K562 (cell line): Measurements from ENCODE around the gene TUBB6. TPM values are rescaled to one million over a fixed set of nuclear protein-coding genes. Genes with fewer than 3 reads are reported as not detected.

ENCODE experiments used
- ATAC-seq: fragments of 200-7000 bp; cut with Tn5 transposase; 3 replicates; pipeline ENCODE4 v1.9.1; 2020; ENCODE audit warnings: moderate library complexity
- BruUV-seq: library from RNA; stranded (reverse); fragments of 400-500 nt; replicated peaks from 2 replicates; lab custom pipeline; 2021; lab: Mats Ljungman, UMichigan
- CTCF ChIA-PET: fragments of 300-600 bp; formaldehyde crosslinking; extraction: SDS; loops from one replicate; lab custom pipeline; 2021; ENCODE audit warnings: low intra/inter-chr PET ratio; lab: Yijun Ruan, JAX
- POLR2A ChIA-PET: fragments of 300-600, 350-650 bp; sonication (Branson Sonifier 250); formaldehyde crosslinking; extraction: SDS; loops from one replicate; lab custom pipeline; 2021; ENCODE audit warnings: antibody characterized with exemption, inconsistent platforms; lab: Yijun Ruan, JAX
- DNase-seq, 4 experiments: peaks; one replicate each; pipeline versions ENCODE4 v3.0.0 to v3.0.0-alpha.2; 2011 to 2018; ENCODE audit warnings: low spot score in 3 of 4, mixed read lengths in 3 of 4; ENCODE audit errors: extremely low read depth in 1 of 4
- FAIRE-seq: peaks from 2 replicates; lab custom pipeline; 2011; peaks lifted over from hg19 to GRCh38; lab: Jason Lieb, UNC
- H2AFZ ChIP-seq: 2 replicates; pipeline ENCODE4 v1.6.0; 2011; ENCODE audit warnings: low read depth, low read length, control low read depth, inconsistent platforms
- H3K27ac ChIP-seq: fragments of 200-600 bp; 3 replicates; pipeline ENCODE4 v1.8.0; 2011; ENCODE audit warnings: low read depth, mild to moderate bottlenecking, control low read depth, inconsistent platforms, low read length, moderate library complexity, mixed read lengths; ENCODE audit errors: extremely low read depth
- H3K27me3 ChIP-seq, 2 experiments: fragments of 300-600 bp in 1 of 2; 2 replicates in 1 of 2; 3 replicates in 1 of 2; pipeline versions ENCODE4 v1.6.0 to v1.8.0; 2011; ENCODE audit warnings: inconsistent platforms in 2 of 2, low read length in 2 of 2, mild to moderate bottlenecking in 1 of 2, mixed read lengths in 1 of 2, moderate library complexity in 1 of 2; ENCODE audit not compliant: control insufficient read depth in 2 of 2, insufficient read depth in 2 of 2
- H3K36me3 ChIP-seq: fragments of 300-600 bp; 3 replicates; pipeline ENCODE4 v1.8.0; 2011; ENCODE audit warnings: mild to moderate bottlenecking, low read length, inconsistent platforms; ENCODE audit not compliant: control insufficient read depth, insufficient read depth
- H3K4me1 ChIP-seq, 2 experiments: fragments of 200-600 bp in 1 of 2; replicated peaks in 1 of 2; 2 replicates in 1 of 2; 3 replicates in 1 of 2; pipeline versions ENCODE4 v1.5.1 to v1.8.0; 2011; ENCODE audit warnings: inconsistent platforms in 2 of 2, low read length in 2 of 2, mild to moderate bottlenecking in 1 of 2, mixed read lengths in 1 of 2, moderate library complexity in 1 of 2; ENCODE audit not compliant: control insufficient read depth in 2 of 2, insufficient read depth in 2 of 2
- H3K4me2 ChIP-seq: 2 replicates; pipeline ENCODE4 v1.6.1; 2011; ENCODE audit warnings: low read length, control low read depth, inconsistent platforms, mixed read lengths; ENCODE audit not compliant: insufficient read depth
- H3K4me3 ChIP-seq: fragments of 200-600 bp; sonication (generic), shearing (Covaris generic); 2 replicates; pipeline ENCODE4 v1.5.1; 2016; ENCODE audit warnings: control low read depth, inconsistent platforms
- H3K79me2 ChIP-seq: fragments of 200-600 bp; 3 replicates; pipeline ENCODE4 v1.8.0; 2011; ENCODE audit warnings: low read length, inconsistent platforms; ENCODE audit not compliant: control insufficient read depth, insufficient read depth
- H3K9ac ChIP-seq, 2 experiments: 2 replicates each; pipeline versions ENCODE4 v1.6.0 to v1.6.1; 2011; ENCODE audit warnings: low read depth in 2 of 2, low read length in 2 of 2, control low read depth in 1 of 2, inconsistent platforms in 1 of 2, mild to moderate bottlenecking in 1 of 2, mixed read lengths in 1 of 2; ENCODE audit not compliant: insufficient read depth in 1 of 2
- H3K9me1 ChIP-seq: one replicate; pipeline ENCODE4 v1.6.0; 2011; ENCODE audit warnings: inconsistent platforms, mild to moderate bottlenecking, low read length, moderate library complexity; ENCODE audit not compliant: control insufficient read depth, insufficient read depth
- H3K9me3 ChIP-seq: replicated peaks from 2 replicates; pipeline ENCODE4 v1.5.1; 2011; ENCODE audit warnings: low read depth, low read length, inconsistent platforms; ENCODE audit not compliant: control insufficient read depth, insufficient read depth
- H4K20me1 ChIP-seq: replicated peaks from 2 replicates; pipeline ENCODE4 v1.6.1; 2011; ENCODE audit warnings: low read length, inconsistent platforms, mixed read lengths; ENCODE audit not compliant: control insufficient read depth, insufficient read depth
- ADNP ChIP-seq: fragments of 200-800 bp; sonication (Bioruptor generic); IDR thresholded peaks from 2 replicates; pipeline ENCODE4 v1.6.1; 2016; ENCODE audit warnings: missing genetic modification characterization, missing compliant biosample characterization
- ATF3 ChIP-seq, 2 experiments: fragments of 450-650 bp in 1 of 2; sonication (generic) in 1 of 2; formaldehyde crosslinking in 1 of 2; IDR thresholded peaks in 1 of 2; conservative IDR thresholded peaks in 1 of 2; 2 replicates each; pipeline versions ENCODE4 v1.6.1 to v1.8.1; 2016 to 2023; ENCODE audit warnings: mild to moderate bottlenecking in 2 of 2, moderate library complexity in 2 of 2, inconsistent platforms in 1 of 2, missing genetic modification reagents in 1 of 2
- BRD4 ChIP-seq: fragments of 200-600 bp; sonication (generic); IDR thresholded peaks from 2 replicates; pipeline ENCODE4 v1.6.1; 2017; ENCODE audit warnings: inconsistent platforms
- CBFA2T3 ChIP-seq: fragments of 450-650 bp; IDR thresholded peaks from 2 replicates; pipeline ENCODE4 v1.6.1; 2017
- CGGBP1 ChIP-seq: fragments of 250-450 bp; sonication (Bioruptor Pico); IDR thresholded peaks from 2 replicates; pipeline ENCODE4 v1.9.0; 2021; ENCODE audit warnings: mild to moderate bottlenecking
- FOSL1 ChIP-seq: fragments of 200-800 bp; sonication (Bioruptor generic); conservative IDR thresholded peaks from 2 replicates; pipeline ENCODE4 v1.6.1; 2016; ENCODE audit warnings: missing genetic modification characterization, missing compliant biosample characterization
- HDAC1 ChIP-seq, 2 experiments: fragments of 450-650 bp; IDR thresholded peaks; 2 replicates each; pipeline ENCODE4 v1.6.1; 2016 to 2017; ENCODE audit warnings: inconsistent platforms in 1 of 2, mild to moderate bottlenecking in 1 of 2, moderate library complexity in 1 of 2
- JUND ChIP-seq, 2 experiments: IDR thresholded peaks; 2 replicates in 1 of 2; 3 replicates in 1 of 2; pipeline ENCODE4 v1.6.1; 2011; ENCODE audit warnings: borderline replicate concordance in 2 of 2, low read depth in 2 of 2, low read length in 2 of 2, improper control_type of control experiment in 1 of 2, missing biosample characterization in 1 of 2, missing genetic modification characterization in 1 of 2, missing genetic modification reagents in 1 of 2
- MAZ ChIP-seq, 2 experiments: fragments of 450-650 bp in 1 of 2; sonication (generic) in 1 of 2; formaldehyde crosslinking; IDR thresholded peaks in 1 of 2; conservative IDR thresholded peaks in 1 of 2; 2 replicates each; pipeline versions ENCODE4 v1.4.0 to v1.5.0; 2020; ENCODE audit warnings: mild to moderate bottlenecking in 1 of 2, missing genetic modification reagents in 1 of 2
- MECOM ChIP-seq: fragments of 250-450 bp; sonication (Bioruptor Pico); IDR thresholded peaks from 2 replicates; pipeline ENCODE4 v1.8.0; 2022; ENCODE audit warnings: inconsistent platforms
- MYC ChIP-seq, 2 experiments: fragments of 250-450 bp in 1 of 2; sonication (Bioruptor Pico) in 1 of 2; IDR thresholded peaks; 2 replicates each; pipeline versions ENCODE4 v1.5.1 to v1.6.1; 2012 to 2021; ENCODE audit warnings: low read depth in 2 of 2, borderline replicate concordance in 1 of 2, improper control_type of control experiment in 1 of 2, low read length in 1 of 2, mild to moderate bottlenecking in 1 of 2, moderate library complexity in 1 of 2
- NFIC ChIP-seq: fragments of 450-650 bp; IDR thresholded peaks from 2 replicates; pipeline ENCODE4 v1.6.1; 2017; ENCODE audit warnings: mild to moderate bottlenecking, inconsistent platforms
- SMARCA4 ChIP-seq: fragments of 450-650 bp; IDR thresholded peaks from 2 replicates; pipeline ENCODE4 v1.6.1; 2016
- STAT5B ChIP-seq: fragments of 250-450 bp; sonication (Bioruptor Pico); IDR thresholded peaks from 2 replicates; pipeline ENCODE4 v1.8.0; 2021; ENCODE audit warnings: mild to moderate bottlenecking, inconsistent platforms
- ZC3H8 ChIP-seq: fragments of 450-650 bp; IDR thresholded peaks from 2 replicates; pipeline ENCODE4 v1.6.1; 2017
- WGBS: fragments of 100-300 bp; shearing (Covaris generic); methylation state at CpG from one replicate; pipeline ENCODE4 v1.1.6; 2016; ENCODE audit warnings: low coverage, mixed read lengths; ENCODE audit not compliant: insufficient coverage; ENCODE audit errors: missing lambda C conversion rate; 5-methylcytosine and 5-hydroxymethylcytosine counted together
- in situ Hi-C: fragments of 300-500 bp; cut with MboI; formaldehyde crosslinking; loops from 4 replicates; pipeline ENCODE4 v1.15.0; 2018; ENCODE audit warnings: inconsistent platforms, mixed read lengths
- intact Hi-C: fragments of 100-400 bp; cut with micrococcal nuclease; formaldehyde crosslinking; loops from 2 replicates; pipeline ENCODE4 v1.14.2; 2022
- polyA plus RNA-seq, 8 experiments: library from polyadenylated mRNA; depleted of rRNA in 4 of 8; stranded (reverse) in 5 of 8; unstranded in 3 of 8; fragments of >200 nt; fragmentation: Nextera tagmentation in 2 of 8; fragmentation: Illumina TruSeq in 1 of 8; extraction: Ambion mirVana in 2 of 8; extraction: Trizol in 1 of 8; gene quantifications; 2 replicates each; pipeline versions ENCODE4 v1.2.1 to v1.2.3, GENCODE V29; 2011 to 2014; ENCODE audit warnings: inconsistent platforms in 1 of 8, missing spikeins in 1 of 8
- total RNA-seq, 7 experiments: library from RNA; depleted of rRNA in 6 of 7; stranded (reverse); fragments of >200 nt in 6 of 7; fragmentation: Illumina TruSeq in 2 of 7; extraction: Trizol in 2 of 7; gene quantifications; 2 replicates each; pipeline versions ENCODE4 v1.2.1 to v1.2.3, GENCODE V29; 2011 to 2021; ENCODE audit warnings: low replicate concordance in 1 of 7
- TF ChIP-seq, protein P1 (sequence below): fragments of 250-450 bp; sonication (Bioruptor Pico); IDR thresholded peaks from 2 replicates; pipeline ENCODE4 v1.4.0; 2020; ENCODE audit warnings: mild to moderate bottlenecking, moderate library complexity

The TUBB6 gene
- total and polyA plus RNA-seq, 9 of the 15 experiments (the other 6 are each of a cell fraction or from before 2014, with no cell fraction given): 43.9 to 404 (median 81.1) TPM

GRCh38 chr18:12361770-12362378, 53.8 kb downstream of the TUBB6 start:
- no peak overlapping the region for H3K9ac ChIP-seq
- peak; percentile 46 for ATAC-seq
- H3K4me1 ChIP-seq: peaks cover 3 to 23% of the 10 kb centered on the region in 2 experiments; a peak in 3 of 5 replicates
- H3K36me3 ChIP-seq: peaks cover 96% of the 10 kb centered on the region
- H3K9me1 ChIP-seq: no peaks in the 10 kb centered on the region
- no peak overlapping the region for H3K27ac ChIP-seq
- no peak for TF ChIP-seq STAT5B (CRISPR knock-in tag)
- no peak for TF ChIP-seq ZC3H8
- peak; percentile 21; the same call in 1 of the 2 replicates for TF ChIP-seq SMARCA4
- TF ChIP-seq ADNP (tag): 0 out of 2 replicates have a peak, but pooled peaks have one; percentile 22
- TF ChIP-seq BRD4: no peak
- TF ChIP-seq FOSL1 (tag): peak; percentile 82
- no peak for TF ChIP-seq MYC (IDR thresholded peaks at IDR 0.05; ENCODE audit: low read depth, low read length)
- no peak for TF ChIP-seq MYC (CRISPR knock-in tag; IDR thresholded peaks at IDR 0.05; ENCODE audit: borderline replicate concordance, low read depth)
- TF ChIP-seq MECOM: no peak
- TF ChIP-seq JUND (IDR thresholded peaks at IDR 0.05; ENCODE audit: borderline replicate concordance, low read depth, low read length): no peak
- peak; percentile 46; the same call in 1 of the 3 replicates for TF ChIP-seq JUND (tag; IDR thresholded peaks at IDR 0.05; ENCODE audit: borderline replicate concordance, low read depth, low read length)
- TF ChIP-seq NFIC: peak; percentile 89
- no peak for TF ChIP-seq CGGBP1 (CRISPR knock-in tag)
- TF ChIP-seq ATF3 (IDR thresholded peaks at IDR 0.05): peak; percentile 33; the same call in 1 of the 2 replicates
- TF ChIP-seq ATF3 (CRISPR knock-in tag; conservative IDR thresholded peaks at IDR 0.05): no peak
- peak in 1 of 2 experiments; percentile 26; a peak in 1 of 4 replicates for TF ChIP-seq HDAC1 (IDR thresholded peaks at IDR 0.05)
- TF ChIP-seq MAZ (CRISPR knock-in tag; conservative IDR thresholded peaks at IDR 0.05 in 1 of 2, IDR thresholded peaks at IDR 0.05 in 1 of 2): no peak
- TF ChIP-seq, protein P1, sequence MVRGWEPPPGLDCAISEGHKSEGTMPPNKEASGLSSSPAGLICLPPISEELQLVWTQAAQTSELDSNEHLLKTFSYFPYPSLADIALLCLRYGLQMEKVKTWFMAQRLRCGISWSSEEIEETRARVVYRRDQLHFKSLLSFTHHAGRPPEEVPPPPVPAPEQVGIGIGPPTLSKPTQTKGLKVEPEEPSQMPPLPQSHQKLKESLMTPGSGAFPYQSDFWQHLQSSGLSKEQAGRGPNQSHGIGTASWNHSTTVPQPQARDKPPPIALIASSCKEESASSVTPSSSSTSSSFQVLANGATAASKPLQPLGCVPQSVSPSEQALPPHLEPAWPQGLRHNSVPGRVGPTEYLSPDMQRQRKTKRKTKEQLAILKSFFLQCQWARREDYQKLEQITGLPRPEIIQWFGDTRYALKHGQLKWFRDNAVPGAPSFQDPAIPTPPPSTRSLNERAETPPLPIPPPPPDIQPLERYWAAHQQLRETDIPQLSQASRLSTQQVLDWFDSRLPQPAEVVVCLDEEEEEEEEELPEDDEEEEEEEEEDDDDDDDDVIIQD (CRISPR knock-in tag): no peak
- TF ChIP-seq CBFA2T3: 0 out of 2 replicates have a peak, but pooled peaks have one; percentile 9
- H4K20me1 ChIP-seq: peaks cover 6% of the 10 kb centered on the region; the same call in 1 of the 2 replicates
- no peaks in the 10 kb centered on the region for H3K9me3 ChIP-seq
- in situ Hi-C loops: no loop called here
- H3K4me3 ChIP-seq: no peak overlapping the region
- intact Hi-C loops: no loop called here
- peaks cover 41% of the 10 kb centered on the region for H3K79me2 ChIP-seq
- H3K27me3 ChIP-seq: no peaks in the 10 kb centered on the region
- FAIRE-seq: no peak
- POLR2A ChIA-PET: interaction anchor here (2.5 kb wide), 1 partner anchor 14 kb away, joined by 18 read pairs; the partner anchor contains the start of gene AFG3L2
- WGBS: 37% methylated on average over 3 of the region's 3 CpGs
- BruUV-seq: no TSS peak
- H2AFZ ChIP-seq: no peak overlapping the region
- peak in 2 of 4 experiments; percentile 40 to 59 for DNase-seq
- CTCF ChIA-PET: no interaction called here
- H3K4me2 ChIP-seq: peak overlapping the region; percentile 0; the same call in 1 of the 2 replicates
